Transverse colon (tissue), 4 donors: ENCODE data around the gene SULF2. TPM values are rescaled to one million over a fixed set of nuclear protein-coding genes. Genes with fewer than 3 reads are reported as not detected.

ENCODE experiments used
- DNase-seq: peaks from one replicate; pipeline ENCODE4 v3.0.0-alpha.2; 2019
- H3K27ac ChIP-seq, 4 donors: fragments of 200-600 bp; sonication (generic); 2 replicates each; pipeline ENCODE4 v1.5.1; 2016 to 2018; ENCODE audit warnings: inconsistent platforms in 4 of 4
- H3K27me3 ChIP-seq: fragments of 200-600 bp; sonication (generic); 2 replicates; pipeline ENCODE4 v1.5.1; 2017; ENCODE audit warnings: inconsistent platforms
- H3K36me3 ChIP-seq, 4 donors: fragments of 200-600 bp; sonication (generic); 2 replicates each; pipeline ENCODE4 v1.5.1; 2017 to 2019; ENCODE audit warnings: inconsistent platforms in 4 of 4
- H3K4me1 ChIP-seq, 4 donors: fragments of 200-600 bp; sonication (generic); 2 replicates each; pipeline ENCODE4 v1.5.1; 2017 to 2020; ENCODE audit warnings: inconsistent platforms in 4 of 4
- H3K4me3 ChIP-seq, 4 donors: fragments of 200-600 bp; sonication (generic); 1 replicate in 1 of 4; 2 replicates in 3 of 4; pipeline versions ENCODE4 v1.5.1 to v1.6.1; 2017 to 2019; ENCODE audit warnings: inconsistent platforms in 4 of 4
- H3K9me3 ChIP-seq, 2 donors: fragments of 200-600 bp; sonication (generic); 2 replicates each; pipeline ENCODE4 v1.5.1; 2017 to 2019; ENCODE audit warnings: inconsistent platforms in 2 of 2
- CTCF ChIP-seq, 5 experiments: fragments of 200-600 bp in 3 of 5; fragments of 450-650 bp in 2 of 5; sonication (generic) in 3 of 5; IDR thresholded peaks; 1 replicate in 2 of 5; 2 replicates in 3 of 5; pipeline ENCODE4 v1.5.1; 2016 to 2017; ENCODE audit warnings: antibody characterized with exemption in 5 of 5, inconsistent platforms in 3 of 5, mild to moderate bottlenecking in 2 of 5, moderate library complexity in 1 of 5
- EP300 ChIP-seq: sonication (generic); formaldehyde crosslinking; IDR thresholded peaks from one replicate; pipeline ENCODE4 v1.6.1; 2017; ENCODE audit warnings: antibody characterized with exemption, low read depth
- POLR2A ChIP-seq: fragments of 450-650 bp; IDR thresholded peaks from one replicate; pipeline ENCODE4 v1.6.1; 2016; ENCODE audit warnings: antibody characterized with exemption, mild to moderate bottlenecking, moderate library complexity
- POLR2AphosphoS5 ChIP-seq, 3 donors: sonication (generic); formaldehyde crosslinking; IDR thresholded peaks; one replicate each; pipeline ENCODE4 v1.6.1; 2016; ENCODE audit warnings: antibody characterized with exemption in 3 of 3
- WGBS, 2 donors: methylation state at CpG; one replicate each; pipeline ENCODE4 v1.1.5; 2018; ENCODE audit warnings: low coverage in 1 of 2; 5-methylcytosine and 5-hydroxymethylcytosine counted together
- in situ Hi-C, 4 donors: fragments of 200-750 bp; cut with MboI; loops; one replicate each; pipeline versions ENCODE4 v1.15.0 to v1.15.1; 2017; ENCODE audit warnings: low sequenced_read_pairs in 3 of 4, low pct_ligation_motif_present in 1 of 4, low pct_unique_long_range_greater_than_20kb in 1 of 4
- intact Hi-C: fragments of 100-400 bp; cut with DNase I; formaldehyde crosslinking; loops from one replicate; pipeline ENCODE4 v1.15.1; 2023; ENCODE audit warnings: low total_unique reads
- total RNA-seq, 4 donors: library from RNA; depleted of rRNA; stranded (reverse); fragments of >200 nt; gene quantifications; one replicate each; pipeline ENCODE4 v1.1.0, GENCODE V29; 2016

The SULF2 gene
- total RNA-seq, 4 donors from 2014 or later, result 103 to 257 (median 191) TPM

- no peak for TF ChIP-seq POLR2A
- TF ChIP-seq CTCF (IDR thresholded peaks at IDR 0.05), result no peak
- no peak for TF ChIP-seq EP300
- TF ChIP-seq POLR2AphosphoS5 (IDR thresholded peaks at IDR 0.05), result no peak
- Histone ChIP-seq H3K4me3 (no peak overlapping the region), H3K9me3 (no peaks in the 10 kb centered on the region), H3K36me3 (no peaks in the 10 kb centered on the region), H3K27ac (peak overlapping the region; percentile 32 to 65 (median 48)), H3K27me3 (no peaks in the 10 kb centered on the region), H3K4me1 (peaks cover 4 to 49% (median 28%) of the 10 kb centered on the region in 4 donors)
- no peak for DNase-seq
- intact Hi-C loops, result no loop called here
- in situ Hi-C loops, result no loop called here
- WGBS, 2 donors, result 79 to 83% methylated on average over 4 of the region's 4 CpGs
Measured at GRCh38 chr20:47777220-47777619, 8.1 kb downstream of the SULF2 start.

- H3K4me1 ChIP-seq, result peaks cover 4 to 49% (median 28%) of the 10 kb centered on the region in 4 donors
- H3K36me3 ChIP-seq, result no peaks in the 10 kb centered on the region
- no peaks in the 10 kb centered on the region for H3K9me3 ChIP-seq
- peak overlapping the region; percentile 32 to 65 (median 48) for H3K27ac ChIP-seq
- in situ Hi-C loops (no loop called here), intact Hi-C loops (no loop called here)
- no peak for DNase-seq
- WGBS, 2 donors, result 73% methylated on average over 4 of the region's 4 CpGs; no CpG with 5 or more reads in 1 of the 2 donors
- H3K27me3 ChIP-seq, result no peaks in the 10 kb centered on the region
- H3K4me3 ChIP-seq, result no peak overlapping the region
- TF ChIP-seq POLR2A (no peak), POLR2AphosphoS5 (IDR thresholded peaks at IDR 0.05) (no peak), CTCF (IDR thresholded peaks at IDR 0.05) (no peak), EP300 (no peak)
Measured at GRCh38 chr20:47776639-47777038, 8.6 kb downstream of the SULF2 start.

GRCh38 chr20:47775841-47776240, 9.4 kb downstream of the SULF2 start:
- TF ChIP-seq CTCF (IDR thresholded peaks at IDR 0.05), result no peak
- no peak for TF ChIP-seq EP300
- TF ChIP-seq POLR2A, result no peak
- TF ChIP-seq POLR2AphosphoS5 (IDR thresholded peaks at IDR 0.05), result no peak
- in situ Hi-C loops (no loop called here), intact Hi-C loops (no loop called here)
- H3K4me1 ChIP-seq, result peaks cover 4 to 49% (median 28%) of the 10 kb centered on the region in 4 donors
- H3K9me3 ChIP-seq, result no peaks in the 10 kb centered on the region
- H3K4me3 ChIP-seq, result no peak overlapping the region
- DNase-seq, result no peak
- H3K27ac ChIP-seq, result peak overlapping the region in 2 of 4 donors; percentile 48 to 65
- WGBS, 2 donors, result 82 to 90% methylated on average over 5 of the region's 5 CpGs
- H3K36me3 ChIP-seq, result no peaks in the 10 kb centered on the region
- no peaks in the 10 kb centered on the region for H3K27me3 ChIP-seq

GRCh38 chr20:47775039-47775438, 10.2 kb downstream of the SULF2 start:
- TF ChIP-seq EP300 (no peak), POLR2A (no peak), POLR2AphosphoS5 (IDR thresholded peaks at IDR 0.05) (no peak), CTCF (IDR thresholded peaks at IDR 0.05) (no peak)
- intact Hi-C loops (no loop called here), in situ Hi-C loops (no loop called here)
- Histone ChIP-seq H3K27ac (peak overlapping the region; percentile 73 to 85 (median 80)), H3K4me1 (peaks cover 4 to 49% (median 28%) of the 10 kb centered on the region in 4 donors), H3K4me3 (no peak overlapping the region), H3K9me3 (no peaks in the 10 kb centered on the region), H3K27me3 (no peaks in the 10 kb centered on the region), H3K36me3 (no peaks in the 10 kb centered on the region)
- 93% methylated on average over 5 of the region's 5 CpGs; no CpG with 5 or more reads in 1 of the 2 donors for WGBS, 2 donors
- no peak for DNase-seq
